HT1080 (cell line): ENCODE results near the gene NFS1. TPM values are rescaled to one million over a fixed set of nuclear protein-coding genes. Genes with fewer than 3 reads are reported as not detected.
"Not testable (repeated sequence)": the region's sequence is repeated elsewhere in the genome, so short reads cannot be mapped to it uniquely, and the experiment has no call there.

Experiments used
- DNase-seq: peaks from one replicate; pipeline ENCODE4 v3.0.0-alpha.2; 2015; ENCODE audit warnings: low read depth
- polyA plus RNA-seq, 2 experiments: library from polyadenylated mRNA; depleted of rRNA; stranded (reverse); fragments of >200 nt; gene quantifications; 2 replicates each; pipeline ENCODE4 v1.2.3, GENCODE V29; 2015
- total RNA-seq: library from RNA; depleted of rRNA; stranded (reverse); fragments of >200 nt; shearing (Covaris generic); gene quantifications from 2 replicates; pipeline ENCODE4 v1.2.3, GENCODE V29; 2014; rRNA removed

NFS1 gene
- total RNA-seq: 34.1 and 92.1 TPM in 2 replicates
- polyA plus RNA-seq (2015; cell fraction: cytosol; rRNA removed): 48.2 and 59.5 TPM in 2 replicates
- 75.8 and 98.3 TPM in 2 replicates for polyA plus RNA-seq (2015; cell fraction: nucleus; rRNA removed)

DNA sequence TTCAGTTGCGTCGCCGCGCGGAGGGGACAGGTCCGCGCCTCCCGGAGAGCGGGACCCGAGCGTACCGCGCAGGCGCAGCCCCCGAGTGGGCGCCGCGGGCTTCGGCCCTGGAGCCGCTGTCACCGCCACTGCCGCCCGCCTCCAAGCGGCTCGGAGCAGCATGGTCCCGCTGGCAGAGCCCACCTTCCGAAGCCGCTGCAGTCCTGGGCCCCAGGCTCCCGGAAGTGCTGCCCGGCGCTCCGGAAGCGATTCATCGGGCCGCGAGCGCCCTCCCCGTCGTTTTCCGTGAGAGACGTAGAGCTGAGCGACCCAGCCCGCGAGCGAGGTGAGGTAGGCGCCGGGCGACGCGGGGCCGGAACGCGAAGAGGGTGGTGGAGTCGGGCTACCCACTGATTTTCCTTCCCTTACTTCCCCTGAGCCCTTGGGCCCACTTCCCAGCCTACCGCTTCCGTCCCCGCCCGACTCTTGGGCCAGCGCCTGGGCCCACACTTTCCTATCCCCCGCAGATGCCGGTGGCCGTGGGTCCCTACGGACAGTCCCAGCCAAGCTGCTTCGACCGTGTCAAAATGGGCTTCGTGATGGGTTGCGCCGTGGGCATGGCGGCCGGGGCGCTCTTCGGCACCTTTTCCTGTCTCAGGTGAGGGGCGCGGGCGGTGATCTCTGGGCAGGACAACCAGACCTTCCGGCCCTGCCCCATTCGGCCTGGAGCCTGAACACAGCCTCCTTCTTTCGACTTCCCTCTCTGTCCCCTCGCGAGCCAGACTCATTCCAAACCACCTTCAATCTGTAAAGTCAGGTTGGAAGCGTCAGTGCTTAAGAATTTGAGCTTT lies at the start of gene NFS1, which contains the start of gene ROMO1:
NFS1 (minus strand) TSS at position 226 of the 830 bp plus-strand sequence; CDS start at position 162, 64 bp downstream.
ROMO1 (plus strand) TSS at position 279 of the 830 bp plus-strand sequence; CDS start at position 507, 228 bp downstream.
- peak; percentile 85 for DNase-seq

- not testable (repeated sequence) for DNase-seq
Observed at GRCh38 chr20:35744492-35744841, 45.3 kb upstream of the NFS1 start.

DNA sequence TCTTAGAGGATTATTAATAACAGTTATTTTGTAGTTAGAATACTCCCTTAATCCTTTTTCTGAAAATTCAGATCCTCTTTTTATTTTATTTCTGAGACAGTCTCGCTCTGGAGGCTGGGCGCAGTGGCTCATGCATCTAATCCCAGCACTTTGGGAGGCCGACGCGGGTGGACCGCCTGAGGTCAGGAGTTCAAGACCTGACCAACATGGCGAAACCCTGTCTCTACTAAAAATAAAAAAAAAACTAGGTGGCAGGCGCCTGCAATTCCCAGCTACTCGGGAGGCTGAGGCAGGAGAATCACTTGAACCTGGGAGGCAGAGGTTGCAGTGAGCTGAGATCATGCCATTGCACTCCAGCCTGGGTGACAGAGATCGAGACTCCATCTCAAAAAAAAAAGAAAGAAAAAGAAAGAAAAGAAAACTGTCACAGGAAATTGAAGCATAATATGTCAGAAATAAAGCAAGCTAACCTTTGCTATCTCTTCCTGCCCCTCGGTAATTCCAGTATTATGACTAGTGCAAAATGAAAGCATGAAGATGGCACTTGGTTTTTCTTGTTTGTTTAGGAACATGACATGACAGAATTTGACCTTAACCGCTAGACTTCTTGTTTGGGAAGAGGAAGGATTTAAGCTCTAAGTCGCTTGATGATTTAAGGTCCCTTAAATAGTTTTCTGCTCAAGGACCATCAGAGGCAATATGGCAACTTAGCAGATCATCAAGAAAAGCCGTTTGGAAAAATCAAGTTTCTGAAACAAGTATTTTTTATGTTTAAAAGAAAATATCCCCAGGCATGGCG lies 44.7 kb upstream of the NFS1 start:
- DNase-seq: no peak

DNA sequence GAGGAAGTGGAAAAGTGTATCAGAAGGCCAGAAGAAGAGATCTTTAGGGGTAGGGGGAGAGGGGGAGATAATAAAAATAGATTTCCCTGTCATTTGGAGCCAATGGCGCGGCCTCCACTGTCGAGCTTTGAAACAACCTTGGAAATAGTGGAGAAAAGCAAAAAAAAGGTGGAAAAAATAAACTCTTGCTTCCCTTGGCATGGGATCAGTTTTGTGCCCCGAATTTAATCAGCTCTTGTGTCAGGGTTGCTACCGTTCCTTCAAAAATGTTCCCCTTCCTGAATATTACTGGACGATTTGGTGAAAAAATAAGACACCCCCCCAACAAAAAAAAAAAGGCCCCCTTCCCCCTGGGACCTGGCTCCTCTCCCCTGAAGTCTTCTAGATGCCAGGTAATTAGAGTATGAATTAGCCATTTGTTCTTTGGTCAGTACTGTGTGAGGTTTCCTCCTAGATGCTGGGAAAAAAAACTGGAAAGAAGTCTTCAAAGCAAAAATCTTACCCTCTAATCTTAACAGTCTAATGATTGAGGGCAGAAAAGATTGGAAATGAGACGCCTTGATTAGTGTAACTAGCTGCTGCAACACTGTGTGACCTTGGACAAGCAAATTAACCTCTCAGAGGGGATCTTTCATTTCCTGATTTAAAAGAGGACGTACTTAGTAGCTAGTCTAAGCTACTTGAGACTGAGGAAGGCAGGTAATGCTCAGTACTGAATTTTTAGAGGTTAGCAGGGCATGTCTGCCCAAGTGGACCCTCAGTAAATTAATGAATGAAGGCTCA lies 43.8 kb upstream of the NFS1 start:
- peak; percentile 45 for DNase-seq

GRCh38 chr20:35741892-35742740 lies 43.0 kb upstream of the NFS1 start, which contains the start of gene RBM39:
RBM39 (minus strand) TSS chr20:35742260; CDS start chr20:35740874, 1,386 bp downstream.
- DNase-seq: peak; percentile 100

GRCh38 chr20:35739294-35740163 lies 40.4 kb upstream of the NFS1 start:
- peak; percentile 34 for DNase-seq

- DNase-seq: no peak
Observed at GRCh38 chr20:35738410-35739179, 39.4 kb upstream of the NFS1 start.

- no peak for DNase-seq
Observed at GRCh38 chr20:35737865-35738333, 38.7 kb upstream of the NFS1 start.

- DNase-seq: no peak
Observed at GRCh38 chr20:35735826-35736470, 36.8 kb upstream of the NFS1 start.

- no peak for DNase-seq
Observed at GRCh38 chr20:35734777-35735649, 35.9 kb upstream of the NFS1 start.

- no peak for DNase-seq
Observed at GRCh38 chr20:35734374-35734773, 35.2 kb upstream of the NFS1 start.

- DNase-seq: no peak
Observed at GRCh38 chr20:35732644-35732982, 33.5 kb upstream of the NFS1 start.

- no peak for DNase-seq
Observed at GRCh38 chr20:35731862-35732643, 32.9 kb upstream of the NFS1 start.

- no peak for DNase-seq
Observed at GRCh38 chr20:35731469-35731788, 32.3 kb upstream of the NFS1 start.

GRCh38 chr20:35730583-35731468 lies 31.7 kb upstream of the NFS1 start:
- no peak for DNase-seq
